GM18861 (cell line): ENCODE data around the gene FAM13C.
"Not testable (repeated sequence)": the region's sequence is repeated elsewhere in the genome, so short reads cannot be mapped to it uniquely, and the experiment has no call there.

Experiments
- ATAC-seq: cut with Tn5 transposase; IDR thresholded peaks from one replicate; pipeline ENCODE4 v1.9.1; 2021; ENCODE audit not compliant: unreplicated experiment

Gene FAM13C

GRCh38 chr10:59279991-59280505, 82.3 kb downstream of the FAM13C start:
- no peak for ATAC-seq

DNA sequence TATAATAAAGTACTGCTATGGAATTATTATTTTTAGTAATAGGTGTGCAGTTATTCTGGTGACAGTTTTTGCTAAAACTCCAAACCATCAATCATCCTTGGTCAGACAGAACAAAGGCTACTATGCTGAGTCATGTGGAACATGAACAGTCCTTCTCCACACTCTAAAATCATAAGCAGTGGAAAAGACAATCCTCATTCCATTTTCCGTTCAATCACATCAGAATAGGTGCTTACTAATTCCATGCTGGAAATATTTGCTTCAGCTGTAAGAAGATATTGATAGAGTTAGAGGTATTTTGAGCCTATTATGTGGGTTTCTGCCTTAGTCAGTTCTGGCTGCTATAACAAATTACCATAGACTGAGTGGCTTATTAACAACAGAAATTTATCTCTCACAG, 82.9 kb downstream of the FAM13C start:
- ATAC-seq, result no peak

GRCh38 chr10:59276919-59277318, 85.4 kb downstream of the FAM13C start:
- no peak for ATAC-seq

GRCh38 chr10:59276133-59276532, 86.2 kb downstream of the FAM13C start:
- ATAC-seq, result no peak

DNA sequence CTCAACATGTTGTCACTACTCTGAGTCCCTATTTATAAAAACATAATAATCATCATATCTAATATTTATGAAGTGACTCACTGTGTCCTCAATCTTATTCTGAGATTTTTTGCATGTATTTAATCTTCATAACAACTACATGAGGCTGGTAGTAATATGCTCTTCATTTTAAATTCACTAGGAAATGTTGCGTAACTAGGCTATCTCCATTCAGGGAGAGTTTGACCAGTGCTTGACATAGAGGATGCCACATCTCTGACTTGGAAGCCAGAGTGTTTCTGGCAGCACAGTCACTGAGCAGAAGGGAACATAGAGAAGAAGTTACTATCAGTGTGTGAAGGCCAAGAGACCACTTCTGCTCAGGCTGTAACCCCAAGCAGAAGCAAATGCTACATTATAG, 88.9 kb downstream of the FAM13C start:
- no peak for ATAC-seq

DNA sequence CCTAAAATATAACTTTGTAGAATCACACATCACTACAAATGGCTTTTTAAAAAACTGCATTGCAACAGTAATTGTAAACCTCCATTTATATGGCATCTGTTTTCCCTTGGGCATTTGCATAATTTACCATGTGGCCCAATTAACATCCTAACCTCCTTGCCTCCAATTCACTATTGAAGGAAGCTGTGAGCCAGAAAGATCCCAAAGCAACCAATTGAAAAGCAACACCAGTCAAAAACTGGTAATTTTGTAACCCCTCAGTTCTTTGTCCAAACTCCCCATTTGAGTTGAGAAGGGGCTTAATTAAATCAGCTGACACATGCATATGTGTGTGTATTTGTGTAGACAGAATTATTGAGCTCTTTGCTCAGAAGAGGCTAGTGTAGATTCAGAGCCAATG, 90.3 kb downstream of the FAM13C start:
- ATAC-seq, result no peak

DNA sequence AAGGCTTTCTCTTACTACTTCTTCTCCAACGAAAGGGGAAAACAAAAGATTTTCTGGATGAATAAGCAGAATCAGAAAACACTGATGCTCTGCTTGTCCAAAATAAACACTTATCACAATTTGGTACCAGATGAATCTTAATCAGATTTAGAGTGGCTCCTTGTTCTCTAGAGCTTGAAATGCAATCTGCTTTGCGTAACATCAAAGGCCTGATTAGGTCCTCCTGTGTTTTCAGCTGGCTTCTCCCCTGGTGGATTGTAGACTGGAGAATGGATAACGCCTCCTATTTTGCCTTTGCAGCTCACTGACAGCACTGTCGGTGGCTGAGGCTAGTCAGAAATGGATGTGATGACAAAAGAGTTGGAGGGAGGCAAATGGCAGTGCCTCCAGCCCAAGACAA, 91.2 kb downstream of the FAM13C start:
- ATAC-seq, result no peak

DNA sequence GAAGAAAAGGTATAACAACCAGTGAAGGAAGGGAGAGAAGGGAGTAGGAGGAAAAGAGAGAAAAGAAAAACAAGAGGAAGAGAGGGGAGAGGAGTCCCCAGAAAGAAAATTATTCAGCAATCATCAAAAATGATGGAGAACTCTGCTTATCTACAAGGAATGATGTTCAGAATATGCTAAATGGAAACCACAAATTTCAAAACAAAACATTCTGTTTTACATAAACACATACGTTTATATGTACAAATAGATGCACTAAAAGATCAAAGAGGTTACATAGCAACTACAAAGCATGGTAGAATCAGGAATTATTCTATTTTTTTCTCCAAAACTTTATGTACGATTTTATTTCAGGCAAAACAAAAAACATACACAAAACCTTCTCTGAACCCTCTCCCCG, 91.9 kb downstream of the FAM13C start:
- ATAC-seq, result no peak

DNA sequence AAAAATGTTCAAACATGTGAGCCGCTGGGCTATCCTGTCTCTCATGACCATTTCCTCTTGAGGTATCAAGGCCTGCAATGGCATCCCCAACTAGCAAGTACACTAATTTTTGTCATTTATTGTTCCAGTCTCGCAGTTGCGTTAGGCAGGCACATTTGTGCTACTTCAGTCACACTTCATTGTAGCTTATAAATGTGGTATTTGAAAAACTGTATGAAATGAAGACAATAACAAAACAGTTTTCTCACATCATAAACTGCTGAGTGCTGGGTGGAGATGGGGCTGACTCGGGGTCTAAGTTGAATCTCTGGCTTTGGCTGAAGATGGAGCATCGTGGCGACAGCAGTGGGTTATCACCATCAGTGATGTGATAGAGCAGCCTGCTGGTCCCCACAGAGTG, 92.7 kb downstream of the FAM13C start:
- no peak for ATAC-seq

GRCh38 chr10:59268460-59268859, 93.9 kb downstream of the FAM13C start:
- no peak for ATAC-seq

GRCh38 chr10:59266321-59266720, 96.0 kb downstream of the FAM13C start:
- no peak for ATAC-seq

DNA sequence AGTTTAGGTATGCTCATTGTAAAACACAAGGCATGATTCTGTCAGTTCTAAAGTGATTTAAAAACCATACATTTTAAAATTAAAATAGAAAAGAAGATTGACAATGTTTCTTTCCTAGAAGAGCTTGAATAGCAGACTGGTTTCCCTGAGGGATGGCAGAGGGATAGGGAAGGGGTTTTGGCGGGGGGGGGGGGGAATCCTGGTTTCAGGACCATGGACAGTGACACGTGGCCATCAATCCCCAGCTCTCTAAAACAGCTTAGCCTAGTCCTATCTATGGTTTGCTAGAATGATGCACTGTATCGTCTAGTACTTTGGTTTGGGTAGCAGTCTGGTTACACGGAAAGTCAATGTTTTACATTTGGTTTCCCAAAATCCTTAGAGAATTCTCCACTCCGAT, 97.2 kb downstream of the FAM13C start:
- no peak for ATAC-seq

DNA sequence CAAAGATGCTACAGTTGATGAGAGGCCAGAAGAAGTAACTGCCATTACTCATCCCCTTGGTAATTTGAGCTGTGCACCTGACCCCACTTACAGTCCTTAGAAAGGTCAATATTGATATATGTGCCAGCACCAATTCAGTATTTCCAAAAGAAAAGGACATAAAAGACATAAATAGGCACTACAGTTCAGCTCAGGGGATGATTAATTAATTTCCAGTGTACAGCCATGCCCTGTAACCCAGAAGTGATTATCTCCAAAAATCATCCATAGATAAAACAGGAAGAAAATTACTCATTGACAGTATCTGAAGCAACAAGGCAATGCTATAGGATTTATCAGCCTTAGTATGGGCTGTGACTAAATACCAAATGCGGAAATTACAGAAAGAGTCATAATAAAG, 103.5 kb downstream of the FAM13C start:
- no peak for ATAC-seq

DNA sequence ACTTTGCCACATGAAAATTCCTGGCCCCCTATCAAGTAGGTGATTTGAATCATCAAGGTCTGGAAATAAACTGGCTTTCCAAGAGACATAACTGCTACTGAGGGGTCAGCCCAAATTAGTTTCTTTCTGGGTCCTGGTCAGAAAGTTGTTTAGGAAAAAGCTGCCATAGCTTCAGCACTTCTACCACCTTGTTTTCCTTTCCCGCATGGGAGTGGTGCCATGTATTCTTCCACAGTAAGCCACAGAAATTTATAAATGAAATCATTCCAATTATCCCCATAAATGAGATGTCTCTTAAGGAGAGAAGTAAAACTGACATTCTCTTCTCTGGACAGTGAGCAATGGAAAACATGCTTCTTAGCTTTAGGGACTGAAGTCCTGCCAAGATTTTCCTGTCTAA, 105.1 kb downstream of the FAM13C start:
- no peak for ATAC-seq

- ATAC-seq, result no peak
These were observed 106.9 kb downstream of the FAM13C start for GRCh38 chr10:59255463-59255862.

DNA sequence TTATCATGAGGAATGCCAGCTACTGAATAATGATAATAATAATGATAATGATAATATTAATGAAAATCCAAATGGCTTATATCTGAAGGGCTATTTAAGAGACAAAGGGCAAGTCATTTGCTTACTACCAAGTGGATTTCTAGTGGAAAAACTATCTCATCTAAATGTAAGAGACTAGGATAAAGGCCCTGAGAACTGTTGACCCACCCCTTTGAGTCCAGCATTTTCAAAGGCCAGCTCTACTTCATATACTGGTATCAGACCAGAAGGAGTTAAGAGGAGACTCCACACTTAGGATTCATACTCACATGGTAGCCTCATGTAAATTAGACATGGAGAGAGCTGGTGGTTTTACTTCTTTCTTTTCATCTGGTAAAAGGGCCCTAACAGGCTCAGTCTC, 109.9 kb downstream of the FAM13C start:
- no peak for ATAC-seq

- no peak for ATAC-seq
These were observed 116.7 kb downstream of the FAM13C start for GRCh38 chr10:59245686-59246085.

DNA sequence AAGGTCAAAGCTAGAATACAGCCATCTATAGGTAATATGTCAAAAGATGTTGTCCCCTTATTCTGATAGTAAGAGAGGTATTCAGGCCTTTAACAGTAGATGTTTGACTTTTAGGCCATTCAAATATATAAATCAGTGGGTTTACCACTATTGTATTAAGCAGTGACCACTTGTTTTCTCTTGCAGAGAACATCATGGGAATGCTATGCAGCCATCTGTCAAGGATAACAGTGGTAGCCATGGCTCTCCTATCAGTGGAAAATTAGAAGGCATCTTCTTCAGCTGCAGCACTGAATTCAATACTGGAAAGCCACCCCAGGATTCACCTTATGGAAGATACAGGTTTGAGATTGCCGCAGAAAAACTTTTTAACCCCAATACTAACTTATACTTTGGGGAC, 117.5 kb downstream of the FAM13C start:
- ATAC-seq, result no peak

DNA sequence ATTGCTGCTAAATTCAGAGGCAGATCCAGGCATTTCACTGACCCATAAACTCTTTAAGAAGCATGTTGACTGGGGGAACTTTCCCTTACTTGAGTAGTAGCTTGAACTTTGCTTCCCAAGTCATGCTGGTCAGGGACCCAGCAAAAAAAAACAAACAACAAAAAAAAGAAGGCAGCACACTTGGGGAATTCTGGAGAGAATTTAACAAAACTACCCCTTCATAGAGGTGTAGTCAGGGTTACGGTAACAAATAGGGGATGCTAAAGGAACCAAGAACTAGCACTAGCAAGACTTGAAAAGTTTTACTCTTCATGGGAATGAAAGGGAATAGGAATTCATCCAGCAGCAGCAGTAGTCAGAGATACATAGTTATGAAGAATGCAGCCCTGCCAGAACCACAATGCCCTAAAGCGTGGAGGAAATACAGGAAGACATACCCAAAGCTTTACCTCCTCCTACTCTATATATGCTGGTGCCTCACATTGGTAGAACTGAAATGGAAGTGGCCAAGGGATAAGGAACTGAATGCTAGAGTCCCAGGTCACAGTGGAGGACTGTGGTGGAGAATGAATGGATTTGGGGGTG, 118.6 kb downstream of the FAM13C start:
- ATAC-seq, result no peak

- ATAC-seq, result no peak
These were observed 119.4 kb downstream of the FAM13C start for GRCh38 chr10:59242991-59243390.

DNA sequence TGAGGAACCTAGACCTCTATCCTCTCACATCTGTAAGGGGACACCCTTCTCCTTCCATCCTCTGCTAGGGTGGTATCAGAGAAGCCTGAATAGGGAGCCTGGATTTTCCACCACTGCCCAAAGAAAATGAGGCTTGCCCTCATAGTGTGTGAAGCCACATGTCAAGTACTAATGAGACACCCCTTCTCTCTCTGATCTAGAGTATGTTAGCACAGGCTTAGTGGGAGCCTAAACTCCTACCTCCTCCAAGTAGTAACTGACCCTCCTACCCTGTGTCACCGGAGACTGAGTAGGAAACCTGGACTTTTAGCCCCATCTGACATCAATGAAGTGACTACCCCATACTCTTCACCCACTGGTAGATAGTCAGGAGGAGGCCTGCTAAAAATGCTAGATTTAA, 120.3 kb downstream of the FAM13C start:
- no peak for ATAC-seq

- ATAC-seq, result no peak
These were observed 121.7 kb downstream of the FAM13C start for GRCh38 chr10:59240582-59241183.

- not testable (repeated sequence) for ATAC-seq
These were observed 123.2 kb downstream of the FAM13C start for GRCh38 chr10:59239108-59239507.
